Glutamatergic neuron (in vitro differentiated cells): Measurements from ENCODE around the gene RNASE8. TPM values are rescaled to one million over a fixed set of nuclear protein-coding genes. Genes with fewer than 3 reads are reported as not detected.

ENCODE experiments used
- DNase-seq: peaks from one replicate; pipeline ENCODE4 v3.0.0; 2022
- H3K27ac Mint-ChIP-seq: one replicate; pipeline ENCODE4 v1.8.0; 2020; ENCODE audit warnings: mild to moderate bottlenecking, mixed read lengths, inconsistent platforms; ENCODE audit not compliant: unreplicated experiment
- H3K27me3 Mint-ChIP-seq: one replicate; pipeline ENCODE4 v1.8.0; 2020; ENCODE audit warnings: mild to moderate bottlenecking, moderate library complexity, mixed read lengths, inconsistent platforms; ENCODE audit not compliant: unreplicated experiment
- H3K36me3 Mint-ChIP-seq: one replicate; pipeline ENCODE4 v1.8.0; 2020; ENCODE audit warnings: mild to moderate bottlenecking, mixed read lengths, inconsistent platforms; ENCODE audit not compliant: unreplicated experiment
- H3K4me1 Mint-ChIP-seq: one replicate; pipeline ENCODE4 v1.8.0; 2020; ENCODE audit warnings: mild to moderate bottlenecking, low read depth, mixed read lengths, inconsistent platforms; ENCODE audit not compliant: unreplicated experiment
- H3K4me3 Mint-ChIP-seq: one replicate; pipeline ENCODE4 v1.8.0; 2020; ENCODE audit warnings: mild to moderate bottlenecking, mixed read lengths, inconsistent platforms; ENCODE audit not compliant: unreplicated experiment
- H3K9me3 Mint-ChIP-seq: one replicate; pipeline ENCODE4 v1.8.0; 2020; ENCODE audit warnings: mild to moderate bottlenecking, moderate library complexity, mixed read lengths, inconsistent platforms; ENCODE audit not compliant: unreplicated experiment
- CTCF ChIP-seq: fragments of 200-600 bp; sonication (generic); IDR thresholded peaks from one replicate; pipeline ENCODE4 v1.5.0; 2021; ENCODE audit not compliant: partially characterized antibody, unreplicated experiment
- total RNA-seq: library from RNA; stranded (reverse); fragmentation: NEBNext Ultra II Directional; extraction: Animal tissue kit (Norgen Biotek cat#: 25700); gene quantifications from one replicate; pipeline ENCODE4 v1.2.1, GENCODE V29; 2021; ENCODE audit not compliant: unreplicated experiment

The RNASE8 gene
- total RNA-seq, 1 donor from 2014 or later: not detected

DNA sequence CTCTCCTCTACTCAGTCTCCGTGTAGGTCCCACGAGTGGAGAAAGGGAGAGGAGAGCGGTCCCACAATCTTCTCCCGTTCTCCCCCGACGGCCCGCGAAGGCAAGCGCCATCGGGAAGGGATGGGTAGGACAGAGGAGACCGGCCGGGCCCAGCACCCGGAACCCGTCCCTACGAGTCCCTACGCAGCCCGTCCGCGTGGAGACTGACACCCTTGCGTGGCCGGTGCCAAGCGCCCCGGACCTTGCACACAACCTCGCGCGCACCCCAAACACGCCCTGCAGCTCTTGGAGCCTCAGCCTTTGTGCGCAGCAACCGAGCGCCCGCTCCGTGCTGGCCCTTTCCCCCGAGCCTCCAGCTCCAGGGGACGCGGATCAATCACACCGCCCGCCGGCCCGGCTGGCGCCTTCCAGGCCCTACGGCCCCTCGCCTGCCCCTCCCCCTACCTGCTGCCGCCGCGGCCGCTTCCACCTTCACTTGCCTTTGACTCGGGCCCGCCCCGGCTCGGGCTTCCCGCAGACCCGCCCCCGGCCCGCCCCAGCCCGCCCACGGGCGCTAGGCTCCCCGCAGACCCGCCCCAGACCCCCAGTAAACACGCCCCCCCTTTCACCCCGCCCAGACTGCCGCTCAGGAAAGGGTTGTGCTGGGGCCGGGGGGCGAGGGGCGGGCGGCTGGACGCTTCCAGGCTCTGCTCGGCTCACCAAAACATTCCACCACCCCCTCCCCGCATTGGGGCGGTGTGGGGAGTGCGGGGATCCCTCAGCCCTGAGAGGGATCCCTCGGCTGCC lies 32.8 kb upstream of the RNASE8 start, which contains the start of gene NDRG2:
Gene NDRG2, minus strand, starts transcription at position 477 of the 786 bp plus-strand sequence. CDS start 1,746 bp downstream, outside the sequence.
- Mint-ChIP-seq H3K27ac (no peak within 1 kb of the TSS), H3K36me3 (peaks cover 4% of the 10 kb centered on the region), H3K4me1 (peaks cover 4% of the 10 kb centered on the region)

DNA sequence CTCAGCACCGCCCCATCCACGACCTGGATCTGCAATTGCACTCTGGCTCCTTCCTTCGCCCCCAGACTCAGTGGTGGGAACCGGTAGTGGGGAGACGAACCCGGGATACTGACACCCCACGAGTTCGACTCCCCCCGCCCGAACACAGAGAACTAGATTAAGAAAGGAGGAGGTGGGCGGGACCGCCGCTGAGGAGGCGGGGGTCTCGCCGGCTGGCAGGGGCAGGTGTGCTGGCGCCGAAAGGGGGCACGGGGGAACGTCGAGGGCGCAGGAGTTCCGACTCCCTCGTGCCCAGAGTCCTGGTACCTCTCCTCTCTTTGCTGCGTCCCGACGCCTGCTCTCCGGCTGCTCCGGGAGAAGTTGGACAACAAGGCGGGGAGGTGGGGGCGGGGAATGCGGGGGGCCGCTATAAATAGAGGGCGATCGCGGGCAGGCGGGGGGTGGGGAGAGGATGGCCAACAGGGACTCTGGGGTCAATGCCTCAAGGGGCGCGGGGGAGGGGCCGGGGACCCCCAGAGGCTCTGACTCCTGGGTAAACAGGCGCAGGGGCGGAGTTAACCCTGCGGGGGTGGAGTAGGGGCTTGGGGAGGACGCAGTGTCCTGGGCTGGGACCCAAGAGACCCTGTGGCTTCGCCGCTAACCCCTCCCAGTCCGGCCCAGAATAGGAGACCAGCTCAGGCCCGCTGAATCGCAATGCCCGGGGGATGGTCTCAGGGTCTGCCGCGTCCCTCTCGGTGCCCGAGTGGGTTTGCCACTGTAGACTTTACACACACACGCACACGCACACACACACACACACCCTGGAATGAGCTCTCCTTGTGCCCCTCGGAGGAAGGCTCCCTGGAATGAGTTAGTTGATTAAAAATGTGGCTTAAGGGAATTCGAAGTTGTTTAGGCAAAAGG lies 32.0 kb upstream of the RNASE8 start:
- Mint-ChIP-seq H3K36me3 (peaks cover 4% of the 10 kb centered on the region), H3K9me3 (peaks cover 9% of the 10 kb centered on the region), H3K27me3 (peaks cover 5% of the 10 kb centered on the region), H3K4me3 (peak overlapping the region; percentile 88), H3K27ac (no peak overlapping the region), H3K4me1 (peaks cover 4% of the 10 kb centered on the region)
- peak; percentile 39 for DNase-seq
- TF ChIP-seq CTCF: no peak

More for the DNA sequence above, 32.8 kb upstream of the RNASE8 start, which contains the start of gene NDRG2:
- DNase-seq: peak; percentile 87
- peaks cover 5% of the 10 kb centered on the region for H3K27me3 Mint-ChIP-seq
- no peak for TF ChIP-seq CTCF
- peaks cover 7% of the 10 kb centered on the region for H3K9me3 Mint-ChIP-seq
- peak within 1 kb of the TSS; percentile 88 for H3K4me3 Mint-ChIP-seq

DNA sequence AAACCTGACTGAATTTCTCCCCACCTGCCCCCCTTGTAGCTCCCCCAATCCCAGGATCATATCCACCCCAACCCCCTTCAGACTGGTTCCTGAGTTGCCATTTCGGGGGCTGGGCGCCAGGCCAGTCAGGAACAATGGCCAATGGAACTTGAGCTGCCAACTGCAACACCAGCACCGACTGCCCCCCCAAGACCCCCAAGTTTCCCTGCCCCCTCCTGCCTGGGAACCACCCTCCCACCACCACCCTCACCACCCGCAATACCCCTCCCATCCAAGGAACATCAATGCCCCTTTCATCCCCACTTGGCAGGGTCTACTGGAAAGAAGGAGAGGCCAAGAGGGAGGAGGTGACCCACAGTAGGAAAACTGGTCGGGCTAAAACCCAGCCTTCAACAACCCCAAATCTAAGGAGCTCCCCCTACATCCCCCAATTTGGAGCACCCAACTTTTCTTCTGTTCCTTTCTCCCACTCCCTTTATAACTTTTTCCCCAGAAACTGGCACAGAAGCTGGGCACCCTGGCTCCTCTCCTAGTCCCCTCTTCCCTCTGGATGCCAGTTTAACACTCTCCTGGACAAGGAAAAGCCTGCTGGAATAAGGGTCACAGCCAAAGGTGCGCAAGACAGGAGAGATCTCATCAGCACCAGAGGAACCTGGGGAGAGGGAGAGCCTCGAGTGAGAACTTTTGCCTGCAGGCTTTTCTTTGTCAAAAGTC lies 31.2 kb upstream of the RNASE8 start:
- peaks cover 4% of the 10 kb centered on the region for H3K4me1 Mint-ChIP-seq
- DNase-seq: no peak
- no peak overlapping the region for H3K27ac Mint-ChIP-seq
- H3K4me3 Mint-ChIP-seq: peak overlapping the region; percentile 88
- peaks cover 10% of the 10 kb centered on the region for H3K9me3 Mint-ChIP-seq
- peaks cover 5% of the 10 kb centered on the region for H3K27me3 Mint-ChIP-seq
- H3K36me3 Mint-ChIP-seq: peaks cover 4% of the 10 kb centered on the region
- no peak for TF ChIP-seq CTCF

- H3K36me3 Mint-ChIP-seq: peaks cover 4% of the 10 kb centered on the region
- H3K27me3 Mint-ChIP-seq: peaks cover 3% of the 10 kb centered on the region
- no peak for DNase-seq
- H3K4me3 Mint-ChIP-seq: no peak overlapping the region
- H3K4me1 Mint-ChIP-seq: peaks cover 4% of the 10 kb centered on the region
- H3K9me3 Mint-ChIP-seq: peaks cover 8% of the 10 kb centered on the region
- H3K27ac Mint-ChIP-seq: no peak overlapping the region
- no peak for TF ChIP-seq CTCF
Observed at GRCh38 chr14:21026988-21027315, 30.7 kb upstream of the RNASE8 start.
